T-helper 9 cell (primary cell): ENCODE results near the gene MAP3K20.
"Not testable (repeated sequence)": the region's sequence is repeated elsewhere in the genome, so short reads cannot be mapped to it uniquely, and the experiment has no call there.

Experiments used
- DNase-seq: peaks from one replicate; pipeline ENCODE4 v3.0.0-alpha.2; 2020

The MAP3K20 gene

GRCh38 chr2:173128132-173128531 lies 52.5 kb downstream of the MAP3K20 start:
- DNase-seq, result not testable (repeated sequence)

- no peak for DNase-seq
These were observed 55.1 kb downstream of the MAP3K20 start for GRCh38 chr2:173130496-173131465.

- no peak for DNase-seq
These were observed 56.9 kb downstream of the MAP3K20 start for GRCh38 chr2:173132531-173132930.

- no peak for DNase-seq
These were observed 59.1 kb downstream of the MAP3K20 start for GRCh38 chr2:173134703-173135102.

GRCh38 chr2:173136067-173136466 lies 60.4 kb downstream of the MAP3K20 start:
- DNase-seq, result no peak

- no peak for DNase-seq
These were observed 61.0 kb downstream of the MAP3K20 start for GRCh38 chr2:173136599-173136998.

GRCh38 chr2:173137610-173138009 lies 62.0 kb downstream of the MAP3K20 start:
- DNase-seq, result no peak

GRCh38 chr2:173138962-173139361 lies 63.3 kb downstream of the MAP3K20 start:
- DNase-seq, result no peak

- DNase-seq, result no peak
These were observed 66.0 kb downstream of the MAP3K20 start for GRCh38 chr2:173141666-173142065.

GRCh38 chr2:173145454-173145853 lies 69.8 kb downstream of the MAP3K20 start:
- DNase-seq, result no peak

- no peak for DNase-seq
These were observed 70.9 kb downstream of the MAP3K20 start for GRCh38 chr2:173146590-173146989.

- no peak for DNase-seq
These were observed 72.9 kb downstream of the MAP3K20 start for GRCh38 chr2:173148520-173148919.

- DNase-seq, result peak; percentile 36
These were observed 73.8 kb downstream of the MAP3K20 start for GRCh38 chr2:173149491-173149890.

GRCh38 chr2:173150087-173150486 lies 74.4 kb downstream of the MAP3K20 start:
- no peak for DNase-seq

- no peak for DNase-seq
These were observed 75.3 kb downstream of the MAP3K20 start for GRCh38 chr2:173150963-173151362.

- no peak for DNase-seq
These were observed 76.2 kb downstream of the MAP3K20 start for GRCh38 chr2:173151671-173152401.

- DNase-seq, result no peak
These were observed 77.7 kb downstream of the MAP3K20 start for GRCh38 chr2:173153301-173153885.

- DNase-seq, result no peak
These were observed 82.1 kb downstream of the MAP3K20 start for GRCh38 chr2:173157676-173158293.

- no peak for DNase-seq
These were observed 84.3 kb downstream of the MAP3K20 start for GRCh38 chr2:173159791-173160463.

GRCh38 chr2:173160618-173161017 lies 85.0 kb downstream of the MAP3K20 start:
- DNase-seq, result no peak

- no peak for DNase-seq
These were observed 85.4 kb downstream of the MAP3K20 start for GRCh38 chr2:173161040-173161439.

- no peak for DNase-seq
These were observed 85.9 kb downstream of the MAP3K20 start for GRCh38 chr2:173161507-173161906.
